Measurements from ENCODE around the gene CEP57.

DNA sequence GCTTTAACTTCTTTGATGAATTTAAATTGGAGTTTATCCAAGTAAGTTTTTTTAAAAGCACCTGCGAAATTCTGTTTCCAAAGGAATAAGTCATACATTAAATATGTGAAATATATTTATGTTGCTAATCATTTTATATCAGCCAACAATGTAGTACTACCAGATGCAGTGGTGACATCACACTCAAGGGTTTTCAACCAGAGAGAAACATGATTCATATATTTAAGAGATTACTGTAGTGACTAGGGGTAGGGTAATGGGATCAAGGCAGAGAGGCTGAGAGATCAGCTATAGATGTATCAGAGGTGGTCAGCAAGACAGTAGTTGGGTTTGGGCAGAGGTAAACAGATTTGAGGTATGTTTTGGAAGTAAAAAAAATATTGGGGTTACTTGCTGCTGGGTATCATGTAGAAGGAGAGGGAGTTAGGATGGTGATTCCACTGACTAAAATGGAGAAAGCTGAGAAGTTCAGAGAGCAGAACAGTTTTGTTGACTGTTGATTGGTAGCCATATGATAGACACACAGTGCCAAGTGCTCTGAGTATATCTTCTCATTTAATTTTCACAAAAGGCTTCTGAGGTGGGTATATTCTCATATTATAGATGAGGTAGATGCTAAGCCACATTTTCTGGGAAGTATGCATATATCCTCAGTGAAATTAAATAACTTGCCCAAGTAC, 39.4 kb downstream of the CEP57 start:
- TF ChIP-seq, protein P1, sequence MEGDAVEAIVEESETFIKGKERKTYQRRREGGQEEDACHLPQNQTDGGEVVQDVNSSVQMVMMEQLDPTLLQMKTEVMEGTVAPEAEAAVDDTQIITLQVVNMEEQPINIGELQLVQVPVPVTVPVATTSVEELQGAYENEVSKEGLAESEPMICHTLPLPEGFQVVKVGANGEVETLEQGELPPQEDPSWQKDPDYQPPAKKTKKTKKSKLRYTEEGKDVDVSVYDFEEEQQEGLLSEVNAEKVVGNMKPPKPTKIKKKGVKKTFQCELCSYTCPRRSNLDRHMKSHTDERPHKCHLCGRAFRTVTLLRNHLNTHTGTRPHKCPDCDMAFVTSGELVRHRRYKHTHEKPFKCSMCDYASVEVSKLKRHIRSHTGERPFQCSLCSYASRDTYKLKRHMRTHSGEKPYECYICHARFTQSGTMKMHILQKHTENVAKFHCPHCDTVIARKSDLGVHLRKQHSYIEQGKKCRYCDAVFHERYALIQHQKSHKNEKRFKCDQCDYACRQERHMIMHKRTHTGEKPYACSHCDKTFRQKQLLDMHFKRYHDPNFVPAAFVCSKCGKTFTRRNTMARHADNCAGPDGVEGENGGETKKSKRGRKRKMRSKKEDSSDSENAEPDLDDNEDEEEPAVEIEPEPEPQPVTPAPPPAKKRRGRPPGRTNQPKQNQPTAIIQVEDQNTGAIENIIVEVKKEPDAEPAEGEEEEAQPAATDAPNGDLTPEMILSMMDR (conservative IDR thresholded peaks at IDR 0.05; ENCODE audit: low read depth, low read length): no peak
- TF ChIP-seq EZH2phosphoT487 (IDR thresholded peaks at IDR 0.05; ENCODE audit: borderline replicate concordance, low read length): no peak
